CD14-positive monocyte (primary cell): ENCODE measurements around the gene ACSL3. TPM values are rescaled to one million over a fixed set of nuclear protein-coding genes. Genes with fewer than 3 reads are reported as not detected.
A peak's percentile ranks its signal among the peaks of the same experiment; 100 is the strongest.

Experiments used
- DNase-seq, 3 donors: peaks; one replicate each; pipeline ENCODE4 v3.0.0-alpha.2; 2011 to 2022
- H2AFZ ChIP-seq: 2 replicates; pipeline ENCODE4 v1.6.0; 2012; ENCODE audit warnings: mild to moderate bottlenecking, low read depth, low read length, inconsistent platforms; ENCODE audit not compliant: insufficient read depth, poor library complexity, severe bottlenecking
- H3K27ac ChIP-seq, 2 donors: 1 replicate in 1 of 2; 2 replicates in 1 of 2; pipeline ENCODE4 v1.5.1; 2012 to 2013; ENCODE audit warnings: low read length in 2 of 2, control low read depth in 1 of 2, inconsistent platforms in 1 of 2, low read depth in 1 of 2, mild to moderate bottlenecking in 1 of 2
- H3K27me3 ChIP-seq, 2 donors: one replicate each; pipeline versions ENCODE4 v1.6.0 to v1.6.1; 2011 to 2013; ENCODE audit warnings: low read length in 2 of 2; ENCODE audit not compliant: control insufficient read depth in 2 of 2, insufficient read depth in 2 of 2
- H3K36me3 ChIP-seq, 2 donors: replicated peaks in 1 of 2; 1 replicate in 1 of 2; 2 replicates in 1 of 2; pipeline versions ENCODE4 v1.5.1 to v1.6.1; 2012 to 2013; ENCODE audit warnings: low read length in 2 of 2, control low read depth in 1 of 2, inconsistent platforms in 1 of 2, mild to moderate bottlenecking in 1 of 2; ENCODE audit not compliant: insufficient read depth in 2 of 2, control insufficient read depth in 1 of 2
- H3K4me1 ChIP-seq, 2 donors: 1 replicate in 1 of 2; 2 replicates in 1 of 2; pipeline versions ENCODE4 v1.5.1 to v1.6.1; 2012 to 2013; ENCODE audit warnings: low read length in 2 of 2, control low read depth in 1 of 2, inconsistent platforms in 1 of 2, mild to moderate bottlenecking in 1 of 2, moderate library complexity in 1 of 2; ENCODE audit not compliant: insufficient read depth in 2 of 2, control insufficient read depth in 1 of 2
- H3K4me2 ChIP-seq: replicated peaks from 2 replicates; pipeline ENCODE3; 2012; ENCODE audit warnings: low read length, moderate library complexity, mild to moderate bottlenecking; ENCODE audit not compliant: poor library complexity, severe bottlenecking; ENCODE audit errors: extremely low read depth
- H3K4me3 ChIP-seq, 3 experiments: fragments of 200-600 bp in 1 of 3; sonication (generic) in 1 of 3; replicated peaks in 1 of 3; 1 replicate in 2 of 3; 2 replicates in 1 of 3; pipeline ENCODE4 v1.5.1; 2011 to 2013; ENCODE audit warnings: low read length in 3 of 3, mild to moderate bottlenecking in 3 of 3, control low read depth in 2 of 3, low read depth in 2 of 3, inconsistent platforms in 1 of 3, moderate library complexity in 1 of 3
- H3K79me2 ChIP-seq: 2 replicates; pipeline ENCODE4 v1.6.0; 2012; ENCODE audit warnings: mild to moderate bottlenecking, control low read depth, inconsistent platforms, low read length, moderate library complexity; ENCODE audit not compliant: insufficient read depth
- H3K9ac ChIP-seq: 2 replicates; pipeline ENCODE4 v1.6.0; 2017; ENCODE audit warnings: low read length, mild to moderate bottlenecking; ENCODE audit not compliant: insufficient read depth, poor library complexity, severe bottlenecking
- H3K9me3 ChIP-seq, 2 donors: replicated peaks in 1 of 2; 1 replicate in 1 of 2; 2 replicates in 1 of 2; pipeline versions ENCODE4 v1.5.1 to v1.6.1; 2012 to 2013; ENCODE audit warnings: low read length in 2 of 2, control low read depth in 1 of 2; ENCODE audit not compliant: control insufficient read depth in 1 of 2, insufficient read depth in 1 of 2
- H4K20me1 ChIP-seq: 2 replicates; pipeline ENCODE4 v1.6.0; 2012; ENCODE audit warnings: mild to moderate bottlenecking, low read length, control low read depth, moderate library complexity; ENCODE audit not compliant: insufficient read depth
- H3K27ac Mint-ChIP-seq, 7 donors: one replicate each; pipeline ENCODE4 v1.8.0; 2020; ENCODE audit warnings: mild to moderate bottlenecking in 7 of 7, mixed read lengths in 7 of 7, moderate library complexity in 6 of 7, inconsistent platforms in 2 of 7
- H3K27me3 Mint-ChIP-seq, 3 donors: one replicate each; pipeline ENCODE4 v1.8.0; 2021 to 2022; ENCODE audit warnings: low read depth in 3 of 3, mild to moderate bottlenecking in 3 of 3, mixed read lengths in 3 of 3, moderate library complexity in 3 of 3, inconsistent platforms in 1 of 3
- H3K36me3 Mint-ChIP-seq, 2 donors: one replicate each; pipeline ENCODE4 v1.8.0; 2020; ENCODE audit warnings: mixed read lengths in 2 of 2, inconsistent platforms in 1 of 2, mild to moderate bottlenecking in 1 of 2
- H3K4me1 Mint-ChIP-seq: one replicate; pipeline ENCODE4 v1.8.0; 2020; ENCODE audit warnings: mild to moderate bottlenecking, mixed read lengths
- H3K4me3 Mint-ChIP-seq, 2 donors: one replicate each; pipeline ENCODE4 v1.8.0; 2020; ENCODE audit warnings: mild to moderate bottlenecking in 2 of 2, mixed read lengths in 2 of 2, moderate library complexity in 1 of 2
- H3K9me3 Mint-ChIP-seq, 7 donors: one replicate each; pipeline ENCODE4 v1.8.0; 2020 to 2022; ENCODE audit warnings: mixed read lengths in 7 of 7, mild to moderate bottlenecking in 6 of 7, moderate library complexity in 6 of 7, inconsistent platforms in 2 of 7
- CTCF ChIP-seq: fragments of 200-600 bp; IDR thresholded peaks from one replicate; pipeline ENCODE4 v1.8.0; 2022; ENCODE audit warnings: antibody characterized with exemption, mild to moderate bottlenecking
- WGBS: methylation state at CpG from one replicate; pipeline ENCODE4 v1.1.5; 2013; ENCODE audit warnings: missing lambda C conversion rate; ENCODE audit not compliant: insufficient coverage; 5-methylcytosine and 5-hydroxymethylcytosine counted together
- intact Hi-C, 2 donors: fragments of 100-400 bp; cut with micrococcal nuclease; formaldehyde crosslinking; loops; one replicate each; pipeline versions ENCODE4 v1.15.0 to v1.15.1; 2023
- polyA plus RNA-seq, 3 donors: library from polyadenylated mRNA; depleted of rRNA in 1 of 3; unstranded in 2 of 3; stranded (reverse) in 1 of 3; fragments of 300-500 nt in 2 of 3; fragments of >200 nt in 1 of 3; fragmentation: Illumina TruSeq in 2 of 3; gene quantifications; 1 replicate in 2 of 3; 2 replicates in 1 of 3; pipeline ENCODE4 v1.2.3, GENCODE V29; 2012 to 2021

ACSL3 gene
- polyA plus RNA-seq, 3 donors, result 8.8 to 24.4 (median 19.9) TPM

GRCh38 chr2:222939208-222939856, 78.5 kb downstream of the ACSL3 start:
- intact Hi-C loops, result loop anchor here in 1 of 2 donors (5.0 kb wide), 1 partner anchor 247 kb away; no protein-coding TSS in a partner anchor
- no peak overlapping the region for H3K4me3 Mint-ChIP-seq
- Histone ChIP-seq H3K27me3 (no peaks in the 10 kb centered on the region), H3K9me3 (peaks cover 0 to 8% of the 10 kb centered on the region in 2 donors), H3K9ac (no peak overlapping the region), H4K20me1 (peaks cover 5% of the 10 kb centered on the region), H3K79me2 (no peaks in the 10 kb centered on the region), H3K27ac (no peak overlapping the region), H3K4me2 (no peak overlapping the region), H3K4me1 (no peaks in the 10 kb centered on the region), H3K36me3 (peaks cover 36 to 63% of the 10 kb centered on the region in 2 donors), H2AFZ (no peak overlapping the region), H3K4me3 (no peak overlapping the region)
- no peaks in the 10 kb centered on the region for H3K27me3 Mint-ChIP-seq
- H3K36me3 Mint-ChIP-seq, result peaks cover 53 to 55% of the 10 kb centered on the region in 2 donors
- H3K4me1 Mint-ChIP-seq, result no peaks in the 10 kb centered on the region
- peaks cover 4 to 16% (median 12%) of the 10 kb centered on the region in 7 donors for H3K9me3 Mint-ChIP-seq
- DNase-seq, result peak; percentile 35 to 55 (median 52)
- WGBS, result 87% methylated on average over 3 of the region's 6 CpGs
- peak; percentile 86 for TF ChIP-seq CTCF
- H3K27ac Mint-ChIP-seq, result no peak overlapping the region

- no peak overlapping the region for H3K4me3 Mint-ChIP-seq
- H3K4me3 ChIP-seq, result no peak overlapping the region
- no peaks in the 10 kb centered on the region for H3K27me3 ChIP-seq
- no peaks in the 10 kb centered on the region for H3K4me1 Mint-ChIP-seq
- H3K27ac ChIP-seq, result no peak overlapping the region
- H3K27ac Mint-ChIP-seq, result no peak overlapping the region
- peaks cover 47 to 49% of the 10 kb centered on the region in 2 donors for H3K36me3 Mint-ChIP-seq
- peaks cover 29 to 56% of the 10 kb centered on the region in 2 donors for H3K36me3 ChIP-seq
- no peaks in the 10 kb centered on the region for H3K4me1 ChIP-seq
- H3K9me3 Mint-ChIP-seq, result peaks cover 4 to 16% (median 12%) of the 10 kb centered on the region in 7 donors
- no peak overlapping the region for H2AFZ ChIP-seq
- no CpG with 5 or more reads among the region's 2 CpGs for WGBS
- H4K20me1 ChIP-seq, result peaks cover 5% of the 10 kb centered on the region
- intact Hi-C loops, result loop anchor here in 1 of 2 donors (5.0 kb wide), 1 partner anchor 248 kb away; no protein-coding TSS in a partner anchor
- H3K9me3 ChIP-seq, result peaks cover 0 to 8% of the 10 kb centered on the region in 2 donors
- no peak for TF ChIP-seq CTCF
- H3K27me3 Mint-ChIP-seq, result no peaks in the 10 kb centered on the region
- no peak for DNase-seq
- no peak overlapping the region for H3K9ac ChIP-seq
- H3K79me2 ChIP-seq, result no peaks in the 10 kb centered on the region
- no peak overlapping the region for H3K4me2 ChIP-seq
Observed at GRCh38 chr2:222939979-222940378, 79.1 kb downstream of the ACSL3 start.
